Fibroblast of the conjunctiva (primary cell): Measurements from ENCODE around the gene LINC00237.

ENCODE experiments used
- DNase-seq: peaks from one replicate; pipeline ENCODE4 v3.0.0-alpha.2; 2010; ENCODE audit warnings: low read depth

Gene LINC00237

GRCh38 chr20:21106171-21107017, at the start of gene LINC00237:
Gene LINC00237, minus strand, starts transcription at chr20:21106358.
- DNase-seq = no peak

- no peak for DNase-seq
Observed at GRCh38 chr20:21155268-21155667, 49.1 kb upstream of the LINC00237 start.

GRCh38 chr20:21154692-21155091, 48.5 kb upstream of the LINC00237 start:
- no peak for DNase-seq

DNA sequence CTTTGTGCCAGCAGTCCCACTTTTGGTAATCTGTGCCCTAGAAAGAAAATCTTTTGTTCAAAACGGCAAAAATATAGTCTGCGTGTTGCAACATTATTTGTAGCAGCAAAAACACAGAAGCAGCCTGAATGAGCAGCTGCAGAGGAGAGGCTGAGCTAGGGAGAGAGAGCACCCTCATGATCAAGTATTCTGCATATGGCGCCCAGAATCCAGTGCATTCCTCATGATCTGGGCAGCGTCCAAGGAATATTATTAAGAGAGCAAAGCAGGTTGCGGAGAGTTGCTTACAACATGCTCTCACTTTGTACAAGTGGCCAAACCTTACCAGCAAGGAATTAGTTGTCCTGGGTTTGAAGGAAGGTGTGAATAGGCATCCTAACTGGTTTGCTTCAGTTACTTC, 45.6 kb upstream of the LINC00237 start:
- no peak for DNase-seq

GRCh38 chr20:21149344-21149743, 43.2 kb upstream of the LINC00237 start:
- DNase-seq = no peak

GRCh38 chr20:21147593-21147992, 41.4 kb upstream of the LINC00237 start:
- no peak for DNase-seq

DNA sequence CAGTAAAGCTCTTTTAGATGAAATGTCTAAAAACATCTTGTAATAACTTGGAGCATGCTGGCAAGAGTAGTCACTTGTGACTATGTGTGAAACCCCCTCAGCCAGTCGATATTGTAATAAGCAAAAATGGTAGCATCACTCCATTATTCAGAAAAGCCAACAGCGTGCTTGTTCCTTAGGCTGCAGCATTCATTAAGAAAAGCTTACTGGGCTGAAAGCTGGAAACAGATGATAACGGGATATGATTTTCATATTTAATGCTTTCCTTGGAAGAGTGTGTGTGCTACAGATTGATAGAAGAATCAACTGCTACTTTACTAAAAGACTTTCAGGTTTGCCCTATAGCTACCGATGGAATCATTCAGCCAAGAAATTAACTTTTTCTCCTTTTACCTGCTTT, 40.1 kb upstream of the LINC00237 start:
- DNase-seq = no peak

DNA sequence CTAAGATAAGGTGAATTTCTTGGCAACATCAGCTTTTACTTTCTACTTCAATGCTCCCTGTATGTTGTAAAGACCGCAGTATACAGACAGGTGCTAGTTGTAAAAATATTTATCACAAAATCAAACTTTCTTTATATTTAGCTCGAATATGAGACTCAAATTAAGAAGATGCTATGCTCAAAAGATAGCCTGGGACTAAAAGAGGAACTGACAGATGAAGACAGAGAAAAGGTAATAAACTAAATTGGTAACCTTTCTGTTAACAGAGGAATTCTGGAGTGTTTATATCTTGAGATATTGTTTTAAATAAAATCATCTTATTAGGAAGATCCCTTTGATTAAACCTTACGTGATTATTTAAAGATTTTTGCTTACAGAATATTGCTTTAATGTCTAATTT, 39.3 kb upstream of the LINC00237 start:
- no peak for DNase-seq

DNA sequence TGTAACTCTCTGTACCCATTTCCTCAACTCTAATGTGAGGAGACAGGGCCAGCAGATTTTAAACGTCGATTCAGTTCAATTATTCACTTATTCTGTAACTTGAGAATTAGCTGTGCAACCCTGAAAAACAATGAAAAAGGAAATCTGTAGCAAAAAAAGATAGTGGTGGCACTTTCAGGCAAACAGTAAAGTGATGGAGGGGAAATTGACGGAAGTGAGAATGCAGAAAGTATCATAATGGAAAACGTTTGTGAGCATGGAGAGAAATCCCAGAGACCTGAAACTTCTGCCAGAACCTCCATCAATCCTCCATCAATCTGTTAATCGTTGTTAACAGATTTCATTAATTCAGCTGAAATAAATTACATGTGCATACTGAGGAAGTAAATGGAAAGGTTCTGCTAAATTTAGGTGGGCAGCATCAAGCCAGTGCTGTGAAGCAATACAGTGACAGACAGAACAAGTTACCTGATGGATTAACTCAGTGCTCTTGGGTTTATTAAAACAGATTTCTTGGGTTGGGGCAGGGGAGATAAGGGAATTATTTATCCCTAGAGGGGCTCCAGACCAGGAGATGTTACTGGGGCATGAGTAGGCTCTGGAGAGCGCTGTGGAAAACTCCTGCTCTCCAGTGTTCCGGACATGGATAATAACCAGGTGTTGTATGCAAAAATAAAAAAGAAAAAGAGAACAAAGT, 37.2 kb upstream of the LINC00237 start:
- DNase-seq = no peak

GRCh38 chr20:21141825-21142224, 35.7 kb upstream of the LINC00237 start:
- DNase-seq = no peak

GRCh38 chr20:21139881-21140566, 33.9 kb upstream of the LINC00237 start:
- no peak for DNase-seq

GRCh38 chr20:21137078-21137477, 30.9 kb upstream of the LINC00237 start:
- DNase-seq = no peak

DNA sequence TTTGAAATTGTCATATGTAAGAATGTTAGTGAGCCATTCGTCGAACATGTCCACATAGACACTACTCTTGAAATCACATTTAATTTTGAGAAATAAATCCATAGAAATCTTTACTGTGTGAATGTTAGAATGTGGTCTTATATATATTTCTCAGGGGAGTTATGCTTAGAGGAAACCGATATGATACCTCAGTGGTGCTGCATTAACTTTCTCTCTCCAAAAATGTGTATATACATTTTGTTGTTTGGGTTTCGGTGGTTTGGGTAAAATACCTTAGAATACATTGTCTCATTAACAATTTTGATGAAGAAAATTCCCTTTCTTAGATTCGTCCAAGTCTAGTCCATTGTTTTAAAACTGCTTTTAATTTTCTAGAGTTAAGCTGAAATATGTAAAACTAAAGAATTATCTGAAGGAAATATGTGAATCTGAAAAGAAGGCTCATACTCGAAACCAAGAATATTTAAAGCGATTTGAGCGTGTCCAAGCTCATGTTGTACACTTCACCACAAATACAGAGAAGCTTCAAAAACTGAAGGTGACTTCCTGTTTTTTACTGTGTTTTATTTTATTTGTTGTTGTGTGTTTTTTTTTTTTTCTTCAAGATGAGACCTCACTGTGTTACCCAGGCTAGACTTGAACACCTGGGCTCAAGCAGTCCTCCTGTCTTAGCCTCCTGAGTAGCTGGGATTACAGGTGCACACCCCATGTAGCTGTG, 30.0 kb upstream of the LINC00237 start:
- no peak for DNase-seq

GRCh38 chr20:21134883-21135493, 28.8 kb upstream of the LINC00237 start:
- DNase-seq = no peak

GRCh38 chr20:21133917-21134622, 27.9 kb upstream of the LINC00237 start:
- DNase-seq = no peak

DNA sequence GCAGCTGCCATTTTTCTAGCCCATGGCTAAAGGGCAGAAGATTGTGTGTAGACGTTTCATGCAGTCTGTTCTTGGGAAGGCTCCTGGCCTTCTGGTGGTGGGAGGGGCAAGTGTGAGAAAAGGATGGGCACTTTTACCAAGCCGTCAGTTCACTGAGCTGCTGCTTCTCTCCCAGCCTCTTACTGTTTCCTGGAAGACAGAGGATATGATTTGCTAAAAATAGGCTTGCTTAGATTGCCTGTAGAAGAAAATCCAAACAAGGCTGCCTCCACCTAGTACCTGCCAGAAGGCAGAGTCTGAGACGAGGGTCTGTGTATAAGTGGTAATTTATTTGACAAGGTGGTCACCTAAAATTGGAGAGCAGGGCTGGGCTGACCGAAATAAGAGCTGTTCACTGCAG, 27.2 kb upstream of the LINC00237 start:
- no peak for DNase-seq

- no peak for DNase-seq
Observed at GRCh38 chr20:21129861-21130260, 23.7 kb upstream of the LINC00237 start.

GRCh38 chr20:21127201-21127981, 21.2 kb upstream of the LINC00237 start:
- no peak for DNase-seq

DNA sequence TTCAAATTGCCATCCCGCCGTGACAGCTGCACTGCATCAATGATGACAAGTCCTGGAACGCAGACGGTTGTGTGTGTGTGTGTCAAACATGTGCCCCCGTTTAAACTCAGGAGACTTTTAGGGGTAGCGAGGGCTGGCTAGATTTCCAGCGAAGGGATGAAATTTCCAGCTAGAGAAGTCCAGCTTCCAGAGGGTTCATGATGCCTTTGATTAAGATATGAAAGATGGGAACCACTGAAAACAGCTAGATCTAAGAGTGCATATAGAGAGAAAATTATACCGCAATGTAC, 20.4 kb upstream of the LINC00237 start:
- DNase-seq = no peak

DNA sequence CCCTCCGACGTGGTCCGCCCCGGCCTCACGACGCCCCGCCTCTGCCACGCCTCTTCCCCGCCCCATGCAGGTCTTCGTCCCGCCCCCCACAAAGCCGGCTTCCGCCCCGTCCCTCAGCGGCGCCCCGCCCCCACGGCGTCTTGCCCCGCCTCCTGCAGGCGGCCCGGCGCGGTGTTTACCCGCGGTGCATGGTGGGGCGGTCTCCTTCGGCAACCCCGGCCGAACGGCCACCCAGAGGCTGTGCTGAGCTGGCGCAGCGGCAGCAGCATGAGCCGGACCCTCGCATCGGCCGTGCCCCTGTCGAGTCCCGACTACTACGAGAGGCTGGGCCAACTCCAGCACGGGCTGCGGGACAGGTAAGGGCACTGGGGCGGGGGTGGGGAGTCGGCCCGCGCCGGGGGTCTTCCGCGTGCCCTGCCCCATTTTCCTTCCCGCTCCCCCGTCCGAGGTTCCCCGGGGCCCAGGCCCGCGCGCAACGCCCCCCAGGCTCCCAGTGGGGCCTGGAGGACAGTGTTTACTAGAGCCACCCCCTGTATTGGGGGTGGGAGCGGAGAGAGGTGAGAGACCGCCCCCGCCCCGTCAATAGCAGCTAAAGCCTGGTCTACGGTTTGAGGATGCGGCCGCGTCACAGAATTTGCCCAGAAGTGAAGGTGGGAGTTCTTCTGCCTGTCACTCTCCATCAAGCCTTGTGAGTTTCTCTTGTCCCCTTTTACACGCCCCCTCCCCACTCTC, 19.9 kb upstream of the LINC00237 start, which contains the start of gene KIZ:
TSS of gene KIZ (plus strand) at position 234 of the 732 bp plus-strand sequence. CDS start at position 268, 34 bp downstream.
- peak; percentile 91 for DNase-seq
